ENCODE data around the gene STXBP6.

STXBP6 gene

GRCh38 chr14:24954037-24954699 lies 95.8 kb downstream of the STXBP6 start:
- no peak for TF ChIP-seq FOXP2 (optimal IDR thresholded peaks at IDR 0.05; ENCODE audit: borderline replicate concordance, extremely low read depth, extremely low read length, insufficient read depth)
- no peak for TF ChIP-seq POLR2AphosphoS5 (IDR thresholded peaks at IDR 0.05; ENCODE audit: low read depth, low read length)
- TF ChIP-seq SIN3A (IDR thresholded peaks at IDR 0.05; ENCODE audit: borderline replicate concordance, insufficient read depth, low read length): no peak
- TF ChIP-seq TAF1 (IDR thresholded peaks at IDR 0.05; ENCODE audit: borderline replicate concordance, insufficient read depth, low read length): no peak
- TF ChIP-seq REST (IDR thresholded peaks at IDR 0.05; ENCODE audit: insufficient read depth in 1 of 2, low read depth in 2 of 2, low read length in 2 of 2): no peak

GRCh38 chr14:24952851-24953666 lies 96.9 kb downstream of the STXBP6 start:
- no peak for TF ChIP-seq FOXP2 (optimal IDR thresholded peaks at IDR 0.05; ENCODE audit: borderline replicate concordance, extremely low read depth, extremely low read length, insufficient read depth)
- no peak for TF ChIP-seq POLR2AphosphoS5 (IDR thresholded peaks at IDR 0.05; ENCODE audit: low read depth, low read length)
- TF ChIP-seq REST (IDR thresholded peaks at IDR 0.05; ENCODE audit: insufficient read depth in 1 of 2, low read depth in 2 of 2, low read length in 2 of 2): no peak
- no peak for TF ChIP-seq TAF1 (IDR thresholded peaks at IDR 0.05; ENCODE audit: borderline replicate concordance, insufficient read depth, low read length)

GRCh38 chr14:24948261-24948847 lies 101.6 kb downstream of the STXBP6 start:
- TF ChIP-seq REST (IDR thresholded peaks at IDR 0.05; ENCODE audit: insufficient read depth in 1 of 2, low read depth in 2 of 2, low read length in 2 of 2) (no peak), POLR2AphosphoS5 (IDR thresholded peaks at IDR 0.05; ENCODE audit: low read depth, low read length) (no peak), TAF1 (IDR thresholded peaks at IDR 0.05; ENCODE audit: borderline replicate concordance, insufficient read depth, low read length) (no peak), FOXP2 (optimal IDR thresholded peaks at IDR 0.05; ENCODE audit: borderline replicate concordance, extremely low read depth, extremely low read length, insufficient read depth) (no peak), SIN3A (IDR thresholded peaks at IDR 0.05; ENCODE audit: borderline replicate concordance, insufficient read depth, low read length) (no peak)

GRCh38 chr14:24947131-24947530 lies 102.8 kb downstream of the STXBP6 start:
- no peak for TF ChIP-seq FOXP2 (optimal IDR thresholded peaks at IDR 0.05; ENCODE audit: borderline replicate concordance, extremely low read depth, extremely low read length, insufficient read depth)
- no peak for TF ChIP-seq POLR2AphosphoS5 (IDR thresholded peaks at IDR 0.05; ENCODE audit: low read depth, low read length)
- no peak for TF ChIP-seq TAF1 (IDR thresholded peaks at IDR 0.05; ENCODE audit: borderline replicate concordance, insufficient read depth, low read length)
- no peak for TF ChIP-seq SIN3A (IDR thresholded peaks at IDR 0.05; ENCODE audit: borderline replicate concordance, insufficient read depth, low read length)
- no peak for TF ChIP-seq REST (IDR thresholded peaks at IDR 0.05; ENCODE audit: insufficient read depth in 1 of 2, low read depth in 2 of 2, low read length in 2 of 2)
